ENCODE data around the gene ELOVL7. TPM values are rescaled to one million over a fixed set of nuclear protein-coding genes. Genes with fewer than 3 reads are reported as not detected.
"Not testable (repeated sequence)": the region's sequence is repeated elsewhere in the genome, so short reads cannot be mapped to it uniquely, and the experiment has no call there.

The ELOVL7 gene
- total RNA-seq, 6 experiments from 2014 or later, result 0.19 to 1.2 (median 0.63) TPM

- 97% methylated on average over 3 of the region's 3 CpGs for WGBS (ENCODE audit: insufficient coverage, low coverage, low lambda C conversion rate, missing lambda C conversion rate)
- Histone ChIP-seq H3K36me3 (no peaks in the 10 kb centered on the region), H3K4me1 (no peaks in the 10 kb centered on the region), H3K27ac (no peak overlapping the region), H3K27me3 (no peaks in the 10 kb centered on the region), H3K9me3 (no peaks in the 10 kb centered on the region), H3K4me3 (no peak overlapping the region)
- intact Hi-C loops (cut with DNase I), result no loop called here
- no peak for TF ChIP-seq POLR2A (IDR thresholded peaks at IDR 0.05)
- no peak for TF ChIP-seq CTCF (IDR thresholded peaks at IDR 0.05)
- DNase-seq, result no peak
- ATAC-seq, result no peak
Measured at GRCh38 chr5:60870857-60871256, 26.8 kb upstream of the ELOVL7 start.

GRCh38 chr5:60860572-60860971 lies 16.5 kb upstream of the ELOVL7 start:
- H3K9me3 ChIP-seq; H3K4me1 ChIP-seq; ATAC-seq; H3K36me3 ChIP-seq; intact Hi-C loops (cut with DNase I); DNase-seq; H3K27me3 ChIP-seq; H3K4me3 ChIP-seq; H3K27ac ChIP-seq: not testable (repeated sequence)
- 95% methylated on average over 4 of the region's 16 CpGs for WGBS (ENCODE audit: insufficient coverage, low coverage, low lambda C conversion rate, missing lambda C conversion rate)

GRCh38 chr5:60856066-60856465 lies 12.0 kb upstream of the ELOVL7 start:
- TF ChIP-seq POLR2A (IDR thresholded peaks at IDR 0.05) (no peak), CTCF (IDR thresholded peaks at IDR 0.05) (no peak)
- Histone ChIP-seq H3K36me3 (no peaks in the 10 kb centered on the region), H3K27ac (no peak overlapping the region), H3K9me3 (no peaks in the 10 kb centered on the region), H3K27me3 (no peaks in the 10 kb centered on the region), H3K4me3 (no peak overlapping the region), H3K4me1 (no peaks in the 10 kb centered on the region)
- intact Hi-C loops (cut with DNase I), result no loop called here
- 83% methylated on average over 1 of the region's 1 CpG for WGBS (ENCODE audit: insufficient coverage, low coverage, low lambda C conversion rate, missing lambda C conversion rate)
- no peak for ATAC-seq
- no peak for DNase-seq

GRCh38 chr5:60852940-60853339 lies 8.9 kb upstream of the ELOVL7 start:
- ATAC-seq, result no peak
- Histone ChIP-seq H3K36me3 (no peaks in the 10 kb centered on the region), H3K27me3 (no peaks in the 10 kb centered on the region), H3K4me3 (no peak overlapping the region), H3K27ac (no peak overlapping the region), H3K9me3 (no peaks in the 10 kb centered on the region), H3K4me1 (no peaks in the 10 kb centered on the region)
- WGBS (ENCODE audit: insufficient coverage, low coverage, low lambda C conversion rate, missing lambda C conversion rate), result 22% methylated on average over 3 of the region's 3 CpGs
- DNase-seq, result no peak
- intact Hi-C loops (cut with DNase I), result no loop called here
- TF ChIP-seq POLR2A (IDR thresholded peaks at IDR 0.05) (no peak), CTCF (IDR thresholded peaks at IDR 0.05) (no peak)

GRCh38 chr5:60852317-60852716 lies 8.2 kb upstream of the ELOVL7 start:
- intact Hi-C loops (cut with DNase I), result no loop called here
- Histone ChIP-seq H3K4me3 (no peak overlapping the region), H3K36me3 (no peaks in the 10 kb centered on the region), H3K9me3 (no peaks in the 10 kb centered on the region), H3K27me3 (no peaks in the 10 kb centered on the region), H3K27ac (no peak overlapping the region), H3K4me1 (no peaks in the 10 kb centered on the region)
- no peak for ATAC-seq
- no peak for TF ChIP-seq CTCF (IDR thresholded peaks at IDR 0.05)
- TF ChIP-seq POLR2A (IDR thresholded peaks at IDR 0.05), result no peak
- WGBS (ENCODE audit: insufficient coverage, low coverage, low lambda C conversion rate, missing lambda C conversion rate), result 43% methylated on average over 2 of the region's 2 CpGs
- DNase-seq, result no peak

Measured in right lobe of liver (tissue), 6 donors.